ENCODE results near the gene CSTB. TPM values are rescaled to one million over a fixed set of nuclear protein-coding genes. Genes with fewer than 3 reads are reported as not detected.

The CSTB gene
- total and polyA plus RNA-seq, 2 of the 8 experiments (the other 6 are each of a cell fraction or from before 2014, with no cell fraction given), result 53.8 to 64.1 TPM

DNA sequence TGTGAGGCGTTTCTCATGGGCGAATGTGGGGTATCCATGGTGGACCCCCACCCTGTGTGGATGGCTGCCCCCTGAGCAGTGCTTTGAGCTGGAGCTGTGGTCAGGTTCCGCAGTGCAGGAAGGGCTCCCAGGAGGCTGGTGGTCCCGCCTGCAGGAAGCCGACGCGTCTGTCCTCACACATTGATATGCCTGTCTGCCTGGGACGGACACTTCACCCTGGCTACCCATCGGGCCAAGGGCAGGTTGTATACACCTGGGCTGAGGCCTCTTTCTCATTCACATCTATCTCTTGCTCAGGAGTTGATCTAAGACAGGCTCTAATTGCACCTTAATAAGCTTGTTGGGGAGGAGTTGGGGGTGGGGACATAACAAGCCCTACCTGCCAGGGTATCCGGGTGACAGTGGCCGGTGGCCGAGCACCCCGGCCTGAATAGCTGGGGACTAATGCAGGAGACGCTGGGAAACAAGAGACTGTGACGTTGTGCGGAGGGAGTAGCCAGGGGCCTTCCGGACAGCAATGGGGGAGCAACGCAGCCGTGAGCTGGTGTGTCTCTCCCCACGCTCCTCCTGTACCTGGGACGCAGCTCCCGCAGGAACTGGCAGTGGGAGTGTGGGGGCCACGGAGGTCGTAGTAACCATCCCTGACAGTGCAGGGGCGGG, 35.5 kb downstream of the CSTB start:
- Histone ChIP-seq H2BK15ac (ENCODE audit: low read length) (no peak overlapping the region), H2AFZ (ENCODE audit: low read length) (no peak overlapping the region), H3K4ac (replicated peaks; ENCODE audit: insufficient read length, low read depth, low read length) (no peak overlapping the region), H4K5ac (ENCODE audit: insufficient read length, low read depth, low read length) (no peak overlapping the region), H4K91ac (replicated peaks; ENCODE audit: insufficient read length, low read length) (no peak overlapping the region), H2AK5ac (ENCODE audit: low read depth, low read length) (peak overlapping the region; percentile 40; the same call in 1 of the 2 replicates), H3K23me2 (ENCODE audit: low read depth, low read length) (no peaks in the 10 kb centered on the region), H3K79me2 (ENCODE audit: control insufficient read depth in 1 of 2, insufficient read depth in 2 of 2, low read length in 2 of 2) (no peaks in the 10 kb centered on the region), H3K56ac (replicated peaks; ENCODE audit: insufficient read length, low read depth, low read length) (no peak overlapping the region), H3K4me1 (replicated peaks in 1 of 4; ENCODE audit: control insufficient read depth in 3 of 4, insufficient read depth in 4 of 4, low read length in 3 of 4) (peaks cover 0 to 9% (median 4%) of the 10 kb centered on the region in 4 experiments; a peak in 5 of 7 replicates), H3K27ac (ENCODE audit: low read depth, low read length) (peak overlapping the region; percentile 18; the same call in 1 of the 2 replicates), H4K8ac (ENCODE audit: extremely low read depth, insufficient read depth, low read length) (peak overlapping the region; percentile 80), H2BK20ac (ENCODE audit: low read length) (no peak overlapping the region), H3K27me3 (replicated peaks in 1 of 4; ENCODE audit: control insufficient read depth in 3 of 4, extremely low read depth in 1 of 4, insufficient read depth in 3 of 4, low read length in 3 of 4) (no peaks in the 10 kb centered on the region), H3K14ac (ENCODE audit: insufficient read length) (no peak overlapping the region), H4K20me1 (replicated peaks in 1 of 2; ENCODE audit: control insufficient read depth in 1 of 2, insufficient read depth in 2 of 2, low read length in 2 of 2) (peaks cover 0 to 15% of the 10 kb centered on the region in 2 experiments), H3K4me3 (ENCODE audit: extremely low read depth in 1 of 4, insufficient read depth in 2 of 4, low read depth in 3 of 4, low read length in 4 of 4) (no peak overlapping the region), H3K23ac (ENCODE audit: insufficient read length) (no peak overlapping the region), H2BK120ac (replicated peaks; ENCODE audit: low read depth, low read length) (no peak overlapping the region), H2BK5ac (ENCODE audit: low read depth, low read length) (peak overlapping the region; percentile 83; the same call in 1 of the 2 replicates), H3K18ac (ENCODE audit: extremely low read depth, low read length) (no peak overlapping the region), H3K79me1 (ENCODE audit: low read depth, low read length) (peaks cover 2% of the 10 kb centered on the region; the same call in 1 of the 2 replicates), H3K4me2 (ENCODE audit: insufficient read depth in 1 of 2, low read depth in 2 of 2, low read length in 2 of 2) (peak overlapping the region; percentile 15 to 31; a peak in 3 of 4 replicates), H3K9me3 (ENCODE audit: insufficient read depth in 2 of 2, low read depth in 1 of 2, low read length in 1 of 2) (no peaks in the 10 kb centered on the region), H2BK12ac (ENCODE audit: low read depth, low read length) (no peak overlapping the region), H3K9ac (replicated peaks in 1 of 4; ENCODE audit: extremely low read depth in 1 of 4, low read depth in 3 of 4, low read length in 3 of 4) (peak overlapping the region in 2 of 4 experiments; percentile 13 to 18; a peak in 2 of 7 replicates), H3K36me3 (ENCODE audit: control insufficient read depth in 2 of 4, insufficient read depth in 4 of 4, low read length in 3 of 4) (peaks cover 0 to 9% (median 7%) of the 10 kb centered on the region in 4 experiments; a peak in 5 of 8 replicates)
- POLR2A ChIA-PET (ENCODE audit: partially characterized antibody), result interaction anchor here (0.5 to 3.2 kb wide), 8 partner anchors 9 to 70 kb away, joined by 3 to 29 read pairs (median 5); no protein-coding TSS in a partner anchor
- peak; percentile 24 for FAIRE-seq
- WGBS, 2 experiments (ENCODE audit: extremely low coverage in 1 of 2, insufficient coverage in 1 of 2, insufficient read length in 1 of 2, insufficient replicate concordance in 2 of 2, low coverage in 1 of 2, low lambda C conversion rate in 2 of 2, missing lambda C conversion rate in 1 of 2), result 49% methylated on average over 20 of the region's 25 CpGs; no CpG with 5 or more reads in 1 of the 2 experiments
- peak; percentile 68 to 69 for DNase-seq (ENCODE audit: low read depth in 1 of 2, low spot score in 2 of 2)
- CTCF ChIA-PET (ENCODE audit: partially characterized antibody), result interaction anchor here (1.2 to 1.4 kb wide), 2 partner anchors 11 to 42 kb away, joined by 3 to 13 read pairs; no protein-coding TSS in a partner anchor
- TF ChIP-seq NANOG (IDR thresholded peaks at IDR 0.05; ENCODE audit: insufficient read depth, low read depth, low read length, poor library complexity, severe bottlenecking) (no peak), EGR1 (IDR thresholded peaks at IDR 0.05; ENCODE audit: borderline replicate concordance, low read depth, low read length) (no peak), TBP (IDR thresholded peaks at IDR 0.05; ENCODE audit: low read depth, low read length) (peak; percentile 19; the same call in 1 of the 2 replicates), EP300 (IDR thresholded peaks at IDR 0.05; ENCODE audit: borderline replicate concordance in 1 of 2, low read depth in 2 of 2, low read length in 2 of 2) (no peak), KDM1A (IDR thresholded peaks at IDR 0.05; ENCODE audit: borderline replicate concordance, low read length) (no peak), NRF1 (IDR thresholded peaks at IDR 0.05; ENCODE audit: low read depth, low read length) (no peak)
